ENCODE results near the gene PTPMT1.

PTPMT1 gene

GRCh38 chr11:47550288-47551047, 14.9 kb upstream of the PTPMT1 start:
- no peak overlapping the region for H3K4me3 ChIP-seq (ENCODE audit: low read depth, low read length)
- peak overlapping the region; percentile 98 for H3K4ac ChIP-seq (ENCODE audit: low read depth, low read length)
- H3K18ac ChIP-seq (ENCODE audit: low read length): no peak overlapping the region
- H4K12ac ChIP-seq (ENCODE audit: low read depth, low read length): no peak overlapping the region
- H3K79me1 ChIP-seq (ENCODE audit: low read length): peaks cover 11% of the 10 kb centered on the region
- H2BK12ac ChIP-seq (ENCODE audit: low read length): no peak overlapping the region
- H2AFZ ChIP-seq (ENCODE audit: insufficient read depth, low read length, poor library complexity): no peak overlapping the region
- peaks cover 30% of the 10 kb centered on the region for H3K79me2 ChIP-seq (ENCODE audit: control insufficient read depth, insufficient read depth, low read length, poor library complexity)
- no CpG with 5 or more reads among the region's 10 CpGs for WGBS (ENCODE audit: extremely low coverage, insufficient coverage, insufficient read length)
- H3K14ac ChIP-seq (ENCODE audit: low read length): no peak overlapping the region
- H3K23ac ChIP-seq (ENCODE audit: low read length): no peak overlapping the region
- H3K27ac ChIP-seq (ENCODE audit: low read depth, low read length): no peak overlapping the region
- H3K36me3 ChIP-seq (ENCODE audit: control insufficient read depth in 1 of 2, insufficient read depth in 2 of 2, low read length in 2 of 2): peaks cover 0 to 1% of the 10 kb centered on the region in 2 experiments
- H3K9me3 ChIP-seq (ENCODE audit: insufficient read depth, low read depth, low read length): no peaks in the 10 kb centered on the region
- H3K9ac ChIP-seq (ENCODE audit: low read length): no peak overlapping the region
- H4K91ac ChIP-seq (ENCODE audit: low read depth, low read length): no peak overlapping the region
- DNase-seq: peak in 1 of 2 donors; percentile 17
- H2AK5ac ChIP-seq (ENCODE audit: low read length): no peak overlapping the region
- H3K27me3 ChIP-seq (ENCODE audit: insufficient read depth, low read length): no peaks in the 10 kb centered on the region
- H4K8ac ChIP-seq (ENCODE audit: low read depth, low read length): no peak overlapping the region
- no peak overlapping the region for H2BK120ac ChIP-seq (ENCODE audit: insufficient read depth, low read length, poor library complexity)
- no peak overlapping the region for H3K4me2 ChIP-seq (ENCODE audit: low read length)
- peaks cover 2 to 4% of the 10 kb centered on the region in 2 experiments for H3K4me1 ChIP-seq (ENCODE audit: control insufficient read depth in 1 of 2, insufficient read depth in 2 of 2, low read length in 2 of 2)
- H2BK5ac ChIP-seq (ENCODE audit: low read depth, low read length, poor library complexity): no peak overlapping the region

GRCh38 chr11:47551086-47551485, 14.3 kb upstream of the PTPMT1 start:
- Histone ChIP-seq H3K27ac (ENCODE audit: low read depth, low read length) (no peak overlapping the region), H3K36me3 (ENCODE audit: control insufficient read depth in 1 of 2, insufficient read depth in 2 of 2, low read length in 2 of 2) (peaks cover 0 to 1% of the 10 kb centered on the region in 2 experiments), H2AK5ac (ENCODE audit: low read length) (no peak overlapping the region), H3K9me3 (ENCODE audit: insufficient read depth, low read depth, low read length) (no peaks in the 10 kb centered on the region), H3K9ac (ENCODE audit: low read length) (no peak overlapping the region), H4K12ac (ENCODE audit: low read depth, low read length) (no peak overlapping the region), H3K79me2 (ENCODE audit: control insufficient read depth, insufficient read depth, low read length, poor library complexity) (peaks cover 30% of the 10 kb centered on the region), H4K91ac (ENCODE audit: low read depth, low read length) (no peak overlapping the region), H3K4ac (ENCODE audit: low read depth, low read length) (peak overlapping the region; percentile 40), H4K8ac (ENCODE audit: low read depth, low read length) (no peak overlapping the region), H3K4me1 (ENCODE audit: control insufficient read depth in 1 of 2, insufficient read depth in 2 of 2, low read length in 2 of 2) (peaks cover 2 to 4% of the 10 kb centered on the region in 2 experiments), H2BK12ac (ENCODE audit: low read length) (no peak overlapping the region), H3K18ac (ENCODE audit: low read length) (no peak overlapping the region), H2AFZ (ENCODE audit: insufficient read depth, low read length, poor library complexity) (no peak overlapping the region), H2BK5ac (ENCODE audit: low read depth, low read length, poor library complexity) (no peak overlapping the region), H3K4me2 (ENCODE audit: low read length) (peak overlapping the region; percentile 21), H3K14ac (ENCODE audit: low read length) (no peak overlapping the region), H3K27me3 (ENCODE audit: insufficient read depth, low read length) (no peaks in the 10 kb centered on the region), H3K4me3 (ENCODE audit: low read depth, low read length) (no peak overlapping the region), H2BK120ac (ENCODE audit: insufficient read depth, low read length, poor library complexity) (no peak overlapping the region), H3K79me1 (ENCODE audit: low read length) (peaks cover 11% of the 10 kb centered on the region), H3K23ac (ENCODE audit: low read length) (no peak overlapping the region)
- peak in 1 of 2 donors; percentile 27 for DNase-seq

- Histone ChIP-seq H3K4me3 (ENCODE audit: low read depth, low read length) (peak overlapping the region; percentile 98), H2BK120ac (ENCODE audit: insufficient read depth, low read length, poor library complexity) (peak overlapping the region; percentile 89), H2BK12ac (ENCODE audit: low read length) (no peak overlapping the region), H3K4ac (ENCODE audit: low read depth, low read length) (peak overlapping the region; percentile 100), H3K79me2 (ENCODE audit: control insufficient read depth, insufficient read depth, low read length, poor library complexity) (peaks cover 26% of the 10 kb centered on the region), H4K12ac (ENCODE audit: low read depth, low read length) (peak overlapping the region; percentile 97), H2BK5ac (ENCODE audit: low read depth, low read length, poor library complexity) (peak overlapping the region; percentile 53), H2AFZ (ENCODE audit: insufficient read depth, low read length, poor library complexity) (peak overlapping the region; percentile 13), H3K9ac (ENCODE audit: low read length) (peak overlapping the region; percentile 96), H3K36me3 (ENCODE audit: control insufficient read depth in 1 of 2, insufficient read depth in 2 of 2, low read length in 2 of 2) (peaks cover 0 to 1% of the 10 kb centered on the region in 2 experiments), H3K23ac (ENCODE audit: low read length) (no peak overlapping the region), H3K9me3 (ENCODE audit: insufficient read depth, low read depth, low read length) (no peaks in the 10 kb centered on the region), H3K79me1 (ENCODE audit: low read length) (peaks cover 11% of the 10 kb centered on the region), H3K27me3 (ENCODE audit: insufficient read depth, low read length) (no peaks in the 10 kb centered on the region), H3K4me1 (ENCODE audit: control insufficient read depth in 1 of 2, insufficient read depth in 2 of 2, low read length in 2 of 2) (peaks cover 2 to 4% of the 10 kb centered on the region in 2 experiments), H4K8ac (ENCODE audit: low read depth, low read length) (peak overlapping the region; percentile 97), H4K91ac (ENCODE audit: low read depth, low read length) (peak overlapping the region; percentile 98), H2AK5ac (ENCODE audit: low read length) (peak overlapping the region; percentile 81), H3K27ac (ENCODE audit: low read depth, low read length) (peak overlapping the region; percentile 88), H3K14ac (ENCODE audit: low read length) (peak overlapping the region; percentile 67), H3K18ac (ENCODE audit: low read length) (peak overlapping the region; percentile 97), H3K4me2 (ENCODE audit: low read length) (peak overlapping the region; percentile 82)
- peak; percentile 11 to 72 for DNase-seq
- no CpG with 5 or more reads among the region's 22 CpGs for WGBS (ENCODE audit: extremely low coverage, insufficient coverage, insufficient read length)
Measured at GRCh38 chr11:47552056-47552565, 13.3 kb upstream of the PTPMT1 start.

GRCh38 chr11:47552566-47553405, 12.6 kb upstream of the PTPMT1 start, which contains the start of gene CELF1:
TSS of gene CELF1 (minus strand) at chr11:47553132. CDS start at chr11:47499523, 53,609 bp downstream.
- peaks cover 2 to 4% of the 10 kb centered on the region in 2 experiments for H3K4me1 ChIP-seq (ENCODE audit: control insufficient read depth in 1 of 2, insufficient read depth in 2 of 2, low read length in 2 of 2)
- peak within 1 kb of the TSS; percentile 98 for H4K91ac ChIP-seq (ENCODE audit: low read depth, low read length)
- peak within 1 kb of the TSS; percentile 67 for H3K14ac ChIP-seq (ENCODE audit: low read length)
- H4K8ac ChIP-seq (ENCODE audit: low read depth, low read length): peak within 1 kb of the TSS; percentile 97
- no CpG with 5 or more reads among the region's 89 CpGs for WGBS (ENCODE audit: extremely low coverage, insufficient coverage, insufficient read length)
- H3K23ac ChIP-seq (ENCODE audit: low read length): no peak within 1 kb of the TSS
- H2AFZ ChIP-seq (ENCODE audit: insufficient read depth, low read length, poor library complexity): peak within 1 kb of the TSS; percentile 96
- H2AK5ac ChIP-seq (ENCODE audit: low read length): peak within 1 kb of the TSS; percentile 81
- H3K27me3 ChIP-seq (ENCODE audit: insufficient read depth, low read length): no peaks in the 10 kb centered on the region
- H3K18ac ChIP-seq (ENCODE audit: low read length): peak within 1 kb of the TSS; percentile 97
- H3K27ac ChIP-seq (ENCODE audit: low read depth, low read length): peak within 1 kb of the TSS; percentile 88
- peaks cover 22% of the 10 kb centered on the region for H3K79me2 ChIP-seq (ENCODE audit: control insufficient read depth, insufficient read depth, low read length, poor library complexity)
- no peaks in the 10 kb centered on the region for H3K9me3 ChIP-seq (ENCODE audit: insufficient read depth, low read depth, low read length)
- peak within 1 kb of the TSS; percentile 98 for H3K4me3 ChIP-seq (ENCODE audit: low read depth, low read length)
- peak within 1 kb of the TSS; percentile 82 for H3K4me2 ChIP-seq (ENCODE audit: low read length)
- H2BK120ac ChIP-seq (ENCODE audit: insufficient read depth, low read length, poor library complexity): peak within 1 kb of the TSS; percentile 89
- no peak within 1 kb of the TSS for H2BK12ac ChIP-seq (ENCODE audit: low read length)
- H3K79me1 ChIP-seq (ENCODE audit: low read length): peaks cover 11% of the 10 kb centered on the region
- peaks cover 0 to 1% of the 10 kb centered on the region in 2 experiments for H3K36me3 ChIP-seq (ENCODE audit: control insufficient read depth in 1 of 2, insufficient read depth in 2 of 2, low read length in 2 of 2)
- H4K12ac ChIP-seq (ENCODE audit: low read depth, low read length): peak within 1 kb of the TSS; percentile 97
- H3K4ac ChIP-seq (ENCODE audit: low read depth, low read length): peak within 1 kb of the TSS; percentile 100
- peak; percentile 90 to 95 for DNase-seq
- peak within 1 kb of the TSS; percentile 96 for H3K9ac ChIP-seq (ENCODE audit: low read length)
- H2BK5ac ChIP-seq (ENCODE audit: low read depth, low read length, poor library complexity): peak within 1 kb of the TSS; percentile 60

Measured in trophoblast cell (in vitro differentiated cells and primary cell).